Natural killer cell (primary cell): Measurements from ENCODE around the gene KIRREL3. TPM values are rescaled to one million over a fixed set of nuclear protein-coding genes. Genes with fewer than 3 reads are reported as not detected.
A peak's percentile ranks its signal among the peaks of the same experiment; 100 is the strongest.

ENCODE experiments used
- ATAC-seq, 3 donors: fragments of 150-1000 bp in 2 of 3; fragments of 200-7000 bp in 1 of 3; cut with Tn5 transposase; 1 replicate in 1 of 3; 2 replicates in 2 of 3; pipeline ENCODE4 v1.10.0; 2021; ENCODE audit warnings: mild to moderate bottlenecking in 2 of 3, moderate library complexity in 2 of 3
- DNase-seq, 2 donors: peaks; one replicate each; pipeline versions ENCODE4 v3.0.0 to v3.0.0-alpha.2; 2013 to 2021; ENCODE audit warnings: mixed read lengths in 1 of 2
- H3K27ac ChIP-seq: one replicate; pipeline ENCODE4 v1.5.1; 2013; ENCODE audit warnings: mild to moderate bottlenecking, low read length
- H3K27me3 ChIP-seq: one replicate; pipeline ENCODE4 v1.6.1; 2013; ENCODE audit warnings: low read length; ENCODE audit not compliant: control insufficient read depth, insufficient read depth
- H3K36me3 ChIP-seq: one replicate; pipeline ENCODE4 v1.6.1; 2013; ENCODE audit warnings: low read length; ENCODE audit not compliant: control insufficient read depth, insufficient read depth
- H3K4me1 ChIP-seq: one replicate; pipeline ENCODE4 v1.6.1; 2013; ENCODE audit warnings: low read length; ENCODE audit not compliant: control insufficient read depth, insufficient read depth
- H3K4me3 ChIP-seq: one replicate; pipeline ENCODE4 v1.5.1; 2013; ENCODE audit warnings: low read length
- H3K9me3 ChIP-seq: one replicate; pipeline ENCODE4 v1.6.1; 2013; ENCODE audit warnings: low read length; ENCODE audit not compliant: control insufficient read depth, insufficient read depth
- H3K27ac Mint-ChIP-seq, 2 donors: one replicate each; pipeline ENCODE4 v1.8.0; 2022; ENCODE audit warnings: mild to moderate bottlenecking in 2 of 2, mixed read lengths in 2 of 2, moderate library complexity in 1 of 2
- H3K27me3 Mint-ChIP-seq, 2 donors: one replicate each; pipeline ENCODE4 v1.8.0; 2022; ENCODE audit warnings: low read depth in 2 of 2, mixed read lengths in 2 of 2
- H3K36me3 Mint-ChIP-seq: one replicate; pipeline ENCODE4 v1.8.0; 2022; ENCODE audit warnings: mixed read lengths
- H3K4me1 Mint-ChIP-seq, 2 donors: one replicate each; pipeline ENCODE4 v1.8.0; 2022; ENCODE audit warnings: mixed read lengths in 2 of 2
- H3K4me3 Mint-ChIP-seq: one replicate; pipeline ENCODE4 v1.8.0; 2022; ENCODE audit warnings: mild to moderate bottlenecking, moderate library complexity, mixed read lengths
- H3K9me3 Mint-ChIP-seq, 2 donors: one replicate each; pipeline ENCODE4 v1.8.0; 2022; ENCODE audit warnings: mixed read lengths in 2 of 2
- WGBS: methylation state at CpG from one replicate; pipeline ENCODE4 v1.1.7; 2013; ENCODE audit warnings: missing lambda C conversion rate; ENCODE audit not compliant: insufficient coverage; 5-methylcytosine and 5-hydroxymethylcytosine counted together
- intact Hi-C: fragments of 100-400 bp; cut with micrococcal nuclease; formaldehyde crosslinking; loops from one replicate; pipeline ENCODE4 v1.14.2; 2022
- total RNA-seq, 4 donors: library from RNA; stranded (reverse); fragments of 120-200 nt in 1 of 4; gene quantifications; one replicate each; pipeline versions ENCODE4 v1.2.3 to v1.2.4, GENCODE V29; 2013 to 2022
- TF ChIP-seq, protein P1 (sequence below): fragments of 200-600 bp; IDR thresholded peaks from one replicate; pipeline ENCODE4 v1.8.0; 2022; ENCODE audit warnings: antibody characterized with exemption

The KIRREL3 gene
- total RNA-seq, 3 donors from 2014 or later (not counting 1 experiment from before 2014, with no cell fraction given) = not detected

DNA sequence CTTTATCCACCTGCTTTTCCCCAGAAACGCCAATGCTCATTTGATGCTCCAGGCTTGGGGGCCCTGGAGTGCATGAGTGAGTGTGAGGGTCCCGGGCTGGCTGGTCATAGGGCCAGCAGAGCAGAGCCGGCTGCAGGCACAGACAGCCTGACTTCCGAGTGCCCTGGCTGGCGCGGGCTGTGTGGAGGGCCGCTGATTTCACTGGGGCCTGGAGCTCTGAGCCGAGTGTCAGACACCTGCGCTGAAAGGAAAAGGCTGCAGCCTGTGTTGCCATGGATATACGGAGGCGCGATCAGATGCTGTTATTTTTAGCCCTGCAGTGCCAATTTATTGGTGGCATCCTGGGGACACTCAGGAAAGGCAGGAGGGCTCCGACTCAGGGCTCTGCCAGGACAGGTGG lies 557.5 kb downstream of the KIRREL3 start:
- Mint-ChIP-seq H3K4me1 (peaks cover 7 to 10% of the 10 kb centered on the region in 2 donors), H3K27ac (no peak overlapping the region)
- WGBS = 48% methylated on average over 12 of the region's 13 CpGs

DNA sequence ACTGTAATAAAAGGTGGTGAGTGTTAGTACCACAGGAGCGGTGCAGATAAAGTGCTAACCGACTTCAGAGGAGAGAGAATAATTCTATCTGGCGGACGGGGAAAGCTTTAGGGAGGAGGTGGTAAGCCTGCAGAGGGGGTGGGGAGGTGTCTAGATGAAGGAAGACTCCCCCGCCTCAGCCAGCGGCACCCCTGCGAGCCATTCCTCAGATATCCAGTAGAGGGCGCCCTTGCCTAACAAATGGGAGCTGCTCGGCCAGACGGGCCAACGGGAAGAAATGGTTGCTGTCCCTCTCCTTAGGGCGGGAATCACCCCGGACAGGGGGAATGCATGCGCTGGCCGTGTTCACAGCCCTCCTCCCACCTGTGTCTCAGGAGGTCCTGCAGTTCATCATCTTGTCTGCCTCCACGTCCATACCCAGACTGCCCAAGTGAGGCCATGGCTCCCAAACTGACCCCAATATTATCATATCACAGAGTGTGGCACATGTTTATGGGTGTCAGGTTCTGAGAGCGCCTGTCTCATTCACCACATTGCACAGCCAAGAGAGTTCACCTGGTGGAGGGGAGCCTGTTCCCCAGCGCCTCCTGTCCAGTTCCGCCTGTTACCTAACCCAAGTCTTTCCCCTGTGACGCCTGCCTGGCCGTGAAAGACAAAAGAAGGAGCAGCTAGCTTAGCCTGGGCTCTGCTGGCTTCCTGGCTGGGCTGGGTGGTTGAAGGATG lies 559.6 kb downstream of the KIRREL3 start:
- intact Hi-C loops = loop anchor here (1.0 to 10.0 kb wide), 4 partner anchors 39 to 1054 kb away; no protein-coding TSS in a partner anchor
- H3K4me3 ChIP-seq = no peak overlapping the region
- no peaks in the 10 kb centered on the region for H3K9me3 ChIP-seq
- peak; percentile 72 to 81 for DNase-seq
- ATAC-seq = peak; percentile 73 to 93 (median 91)
- WGBS = 26% methylated on average over 21 of the region's 21 CpGs
- H3K36me3 Mint-ChIP-seq = no peaks in the 10 kb centered on the region
- H3K36me3 ChIP-seq = no peaks in the 10 kb centered on the region
- H3K9me3 Mint-ChIP-seq = no peaks in the 10 kb centered on the region
- H3K27me3 ChIP-seq = no peaks in the 10 kb centered on the region
- no peak overlapping the region for H3K4me3 Mint-ChIP-seq
- no peaks in the 10 kb centered on the region for H3K27me3 Mint-ChIP-seq
- peaks cover 7 to 10% of the 10 kb centered on the region in 2 donors for H3K4me1 Mint-ChIP-seq
- H3K27ac ChIP-seq = no peak overlapping the region
- TF ChIP-seq, protein P1, sequence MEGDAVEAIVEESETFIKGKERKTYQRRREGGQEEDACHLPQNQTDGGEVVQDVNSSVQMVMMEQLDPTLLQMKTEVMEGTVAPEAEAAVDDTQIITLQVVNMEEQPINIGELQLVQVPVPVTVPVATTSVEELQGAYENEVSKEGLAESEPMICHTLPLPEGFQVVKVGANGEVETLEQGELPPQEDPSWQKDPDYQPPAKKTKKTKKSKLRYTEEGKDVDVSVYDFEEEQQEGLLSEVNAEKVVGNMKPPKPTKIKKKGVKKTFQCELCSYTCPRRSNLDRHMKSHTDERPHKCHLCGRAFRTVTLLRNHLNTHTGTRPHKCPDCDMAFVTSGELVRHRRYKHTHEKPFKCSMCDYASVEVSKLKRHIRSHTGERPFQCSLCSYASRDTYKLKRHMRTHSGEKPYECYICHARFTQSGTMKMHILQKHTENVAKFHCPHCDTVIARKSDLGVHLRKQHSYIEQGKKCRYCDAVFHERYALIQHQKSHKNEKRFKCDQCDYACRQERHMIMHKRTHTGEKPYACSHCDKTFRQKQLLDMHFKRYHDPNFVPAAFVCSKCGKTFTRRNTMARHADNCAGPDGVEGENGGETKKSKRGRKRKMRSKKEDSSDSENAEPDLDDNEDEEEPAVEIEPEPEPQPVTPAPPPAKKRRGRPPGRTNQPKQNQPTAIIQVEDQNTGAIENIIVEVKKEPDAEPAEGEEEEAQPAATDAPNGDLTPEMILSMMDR = peak; percentile 99
- H3K27ac Mint-ChIP-seq = no peak overlapping the region
- H3K4me1 ChIP-seq = peaks cover 6% of the 10 kb centered on the region

More for the DNA sequence above, 557.5 kb downstream of the KIRREL3 start:
- TF ChIP-seq, protein P1 = no peak
- H3K27me3 ChIP-seq = no peaks in the 10 kb centered on the region
- no peaks in the 10 kb centered on the region for H3K36me3 Mint-ChIP-seq
- H3K4me3 ChIP-seq = no peak overlapping the region
- H3K27ac ChIP-seq = no peak overlapping the region
- DNase-seq (no peak), ATAC-seq (no peak)
- H3K4me3 Mint-ChIP-seq = no peak overlapping the region
- no peaks in the 10 kb centered on the region for H3K9me3 Mint-ChIP-seq
- H3K27me3 Mint-ChIP-seq = no peaks in the 10 kb centered on the region
- no peaks in the 10 kb centered on the region for H3K36me3 ChIP-seq
- peaks cover 6% of the 10 kb centered on the region for H3K4me1 ChIP-seq
- H3K9me3 ChIP-seq = no peaks in the 10 kb centered on the region
- intact Hi-C loops = loop anchor here (10.0 kb wide), 1 partner anchor 1052 kb away; no protein-coding TSS in a partner anchor

- Histone ChIP-seq H3K27ac (no peak overlapping the region), H3K9me3 (no peaks in the 10 kb centered on the region), H3K27me3 (no peaks in the 10 kb centered on the region), H3K36me3 (no peaks in the 10 kb centered on the region), H3K4me3 (no peak overlapping the region), H3K4me1 (peaks cover 6% of the 10 kb centered on the region)
- 88% methylated on average over 22 of the region's 22 CpGs for WGBS
- no peaks in the 10 kb centered on the region for H3K36me3 Mint-ChIP-seq
- DNase-seq (no peak), ATAC-seq (no peak)
- intact Hi-C loops = loop anchor here (1.0 to 10.0 kb wide), 3 partner anchors 40 to 1055 kb away; no protein-coding TSS in a partner anchor
- no peaks in the 10 kb centered on the region for H3K27me3 Mint-ChIP-seq
- H3K27ac Mint-ChIP-seq = no peak overlapping the region
- H3K4me1 Mint-ChIP-seq = peaks cover 7 to 10% of the 10 kb centered on the region in 2 donors
- H3K4me3 Mint-ChIP-seq = no peak overlapping the region
- TF ChIP-seq, protein P1 = no peak
- H3K9me3 Mint-ChIP-seq = no peaks in the 10 kb centered on the region
Observed at GRCh38 chr11:126440276-126440675, 560.3 kb downstream of the KIRREL3 start.
